HG03108 (cell line): Measurements from ENCODE around the gene PLEKHA6.

Experiments used
- ATAC-seq: cut with Tn5 transposase; IDR thresholded peaks from one replicate; pipeline ENCODE4 v1.9.1; 2021; ENCODE audit warnings: moderate library complexity; ENCODE audit not compliant: unreplicated experiment

PLEKHA6 gene

DNA sequence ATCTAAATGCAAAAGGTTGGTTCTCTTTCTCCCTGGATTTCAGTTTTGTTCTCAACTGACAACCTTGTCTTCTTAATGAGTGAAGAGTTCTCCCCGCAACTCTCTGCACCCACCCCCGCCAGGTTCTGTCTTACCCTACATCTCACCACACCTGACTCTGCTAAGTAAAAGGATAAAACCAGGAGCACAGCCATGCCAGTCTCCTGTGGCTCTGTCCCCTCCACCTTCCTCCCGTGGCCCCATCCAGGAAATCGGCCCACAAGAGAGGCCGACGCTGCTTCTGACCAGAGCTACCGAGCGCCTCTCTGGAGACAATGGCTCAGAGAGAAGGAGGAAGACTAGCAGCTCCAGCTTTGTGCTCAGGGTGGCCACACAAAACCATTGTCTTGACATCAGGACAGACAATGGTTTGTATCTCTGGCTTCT is 72.2 kb downstream of the PLEKHA6 start:
- ATAC-seq: no peak

DNA sequence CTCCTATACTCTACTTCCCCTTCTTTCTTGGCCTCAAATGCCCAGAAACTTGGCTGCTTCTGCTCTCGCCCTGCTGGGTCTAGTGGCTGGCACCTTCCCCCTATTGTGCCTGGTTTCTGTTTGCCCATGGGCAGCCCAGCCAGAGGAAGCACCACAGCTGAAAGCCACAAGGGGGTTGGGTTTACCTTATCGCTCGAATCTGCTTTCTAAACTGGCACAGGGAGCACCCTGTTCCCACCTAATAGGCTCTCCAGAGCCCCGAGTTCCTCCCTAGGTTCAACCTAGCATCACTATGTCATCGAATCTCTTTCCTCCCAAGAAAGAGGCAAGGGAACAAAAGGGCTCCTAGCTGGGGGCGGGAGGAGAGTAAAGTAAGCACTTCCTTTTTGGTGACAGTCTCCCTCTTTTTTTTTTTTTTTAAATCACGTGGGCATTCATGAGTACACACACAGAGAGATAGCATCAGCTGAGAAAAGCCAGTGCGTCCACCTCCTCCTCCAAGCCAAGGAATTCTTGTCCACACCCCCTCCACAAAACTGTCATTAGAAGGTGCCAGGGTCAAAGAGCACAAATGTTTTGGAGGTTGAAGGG is 72.8 kb downstream of the PLEKHA6 start:
- ATAC-seq: no peak

DNA sequence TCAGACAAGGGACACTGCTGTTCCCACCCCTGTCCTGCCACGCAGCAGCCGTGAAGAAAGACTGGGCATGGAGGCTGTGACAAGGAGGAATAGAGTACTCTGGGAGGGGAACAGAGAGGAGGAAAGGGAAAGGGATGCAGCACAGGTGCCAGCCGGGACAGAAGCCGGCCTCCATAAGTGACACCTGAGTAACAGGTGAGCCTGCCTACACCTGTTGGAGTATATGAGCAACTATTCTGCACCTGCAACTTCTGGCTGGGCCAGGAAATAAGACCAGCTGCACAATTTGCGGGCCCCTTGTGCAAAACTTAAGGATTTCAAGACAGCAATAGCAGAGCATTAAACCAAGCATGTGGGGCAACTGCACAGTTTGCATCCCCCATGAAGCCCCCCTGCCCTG is 73.4 kb downstream of the PLEKHA6 start:
- no peak for ATAC-seq

DNA sequence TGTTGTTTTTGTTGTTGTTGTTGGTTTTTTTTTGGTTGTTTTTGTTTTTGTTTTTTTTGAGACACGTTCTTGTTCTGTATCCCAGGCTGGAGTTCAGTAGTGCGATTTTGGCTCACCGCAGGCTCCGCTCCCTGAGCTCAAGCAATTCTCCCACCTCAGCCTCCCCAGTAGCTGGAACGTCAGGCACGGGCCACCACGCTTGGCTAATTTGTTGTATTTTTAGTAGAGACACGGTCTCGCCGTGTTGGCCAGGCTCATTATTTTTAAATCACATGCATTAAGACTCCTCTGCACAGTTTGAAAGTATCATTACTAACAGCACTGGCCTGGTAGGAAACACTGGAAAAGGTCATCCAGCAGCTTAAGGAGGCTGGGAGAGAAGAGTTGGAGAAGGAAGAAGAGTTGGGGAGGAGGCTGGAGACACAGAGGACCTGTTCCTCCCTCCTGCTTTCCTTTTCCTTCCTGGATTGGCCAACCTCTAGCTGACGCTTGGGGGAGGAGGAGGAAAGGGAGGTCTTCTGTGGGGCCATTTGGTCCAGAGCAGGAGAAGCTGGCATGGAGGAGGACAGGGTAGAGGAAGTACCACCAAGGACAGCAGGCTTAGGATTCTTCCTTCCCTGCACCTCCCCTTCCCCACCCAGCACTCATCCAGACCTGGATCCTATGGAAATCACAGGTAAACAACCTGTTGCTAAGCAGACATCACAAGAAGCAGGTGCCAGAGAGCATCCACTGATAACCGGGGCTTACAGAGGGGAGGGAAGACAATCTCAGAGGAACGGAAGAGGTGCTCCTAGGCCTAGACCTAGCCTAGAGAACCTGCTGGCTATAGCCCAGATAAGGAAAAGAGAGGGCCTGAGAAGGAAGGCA is 74.1 kb downstream of the PLEKHA6 start:
- no peak for ATAC-seq

DNA sequence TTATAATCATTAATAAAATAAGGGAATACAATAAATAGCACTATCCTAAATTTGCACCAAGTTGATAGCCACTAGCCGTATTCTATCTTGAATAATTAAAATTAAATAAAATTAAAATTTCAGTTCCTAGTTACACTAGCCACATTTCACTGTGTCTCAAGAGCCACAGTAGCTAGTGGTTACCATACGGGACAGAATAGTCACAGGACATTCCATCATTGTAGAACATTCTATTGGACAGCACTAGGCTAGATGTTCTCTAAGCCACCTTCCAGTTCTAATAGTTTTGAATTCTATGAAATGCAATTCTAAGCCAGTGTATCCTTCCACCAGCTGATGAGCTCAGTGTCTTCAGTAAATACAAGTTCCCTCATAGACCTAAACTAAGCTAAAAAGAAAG is 74.8 kb downstream of the PLEKHA6 start:
- no peak for ATAC-seq

DNA sequence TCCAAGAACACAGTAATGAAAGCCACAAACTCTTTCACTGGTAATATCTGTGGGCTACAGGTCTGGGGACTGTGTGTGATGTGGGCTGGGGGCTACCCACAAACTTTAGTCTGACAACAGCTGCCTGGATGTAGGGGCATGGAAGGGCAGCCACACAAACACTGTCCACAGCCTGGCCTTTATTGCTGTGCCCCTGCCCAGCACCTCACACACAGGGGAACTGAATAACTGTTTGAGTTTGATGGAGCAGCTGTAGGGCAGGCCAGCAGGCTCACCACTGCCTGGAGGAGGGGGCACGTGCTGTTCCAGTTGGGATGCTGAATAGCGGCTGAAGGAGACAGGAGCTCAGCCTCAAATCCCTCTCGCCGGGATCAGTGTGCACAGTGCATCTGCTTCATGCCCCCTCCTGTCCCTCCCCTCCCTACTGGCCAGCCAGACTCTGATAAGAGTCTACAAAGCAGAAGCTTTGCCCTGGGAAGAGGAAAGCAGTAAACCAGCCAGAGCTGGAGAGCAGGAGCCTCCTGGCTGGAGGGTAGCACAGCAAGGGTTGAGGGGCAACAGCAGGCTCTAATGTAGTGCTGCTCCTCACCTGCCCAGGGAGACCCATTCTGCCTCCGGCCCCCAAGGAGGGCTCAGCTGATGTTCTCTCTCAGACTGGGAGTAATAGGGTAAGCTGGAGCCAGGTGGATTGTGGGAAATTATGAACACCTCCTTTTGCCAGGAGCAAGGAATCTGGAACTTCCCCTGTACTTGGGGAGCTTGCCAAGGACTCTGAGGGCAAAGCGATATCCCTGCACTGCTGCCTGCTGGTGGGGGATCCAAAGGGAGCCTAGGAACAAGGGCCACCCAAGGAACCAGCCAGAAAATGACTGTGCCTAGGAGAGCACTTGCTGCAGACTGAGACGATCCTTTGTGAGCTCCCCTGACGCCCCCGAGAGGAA is 75.7 kb downstream of the PLEKHA6 start:
- no peak for ATAC-seq

DNA sequence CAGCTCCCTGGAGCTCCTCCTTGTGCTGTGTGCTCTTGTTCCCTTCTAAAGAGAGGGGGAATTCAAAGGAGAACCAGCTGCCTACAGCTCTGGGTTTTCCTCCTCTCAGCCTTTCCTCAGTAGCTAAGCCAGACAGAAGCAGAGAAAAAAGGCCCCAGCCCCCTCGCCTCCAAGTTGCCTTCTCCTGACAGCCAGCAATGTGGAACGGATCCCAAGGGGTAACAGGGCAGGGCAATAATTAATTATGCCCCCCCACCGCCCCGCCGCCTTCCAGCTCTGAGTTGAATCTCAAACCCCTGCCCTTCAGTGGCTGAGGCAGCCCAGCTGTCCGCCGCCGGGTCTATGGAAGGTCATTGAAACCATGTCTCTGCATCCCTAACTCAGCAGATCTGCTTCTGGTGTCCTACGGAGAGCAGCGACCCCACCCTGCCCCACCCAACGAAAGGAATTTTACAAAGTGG is 76.9 kb downstream of the PLEKHA6 start:
- no peak for ATAC-seq

DNA sequence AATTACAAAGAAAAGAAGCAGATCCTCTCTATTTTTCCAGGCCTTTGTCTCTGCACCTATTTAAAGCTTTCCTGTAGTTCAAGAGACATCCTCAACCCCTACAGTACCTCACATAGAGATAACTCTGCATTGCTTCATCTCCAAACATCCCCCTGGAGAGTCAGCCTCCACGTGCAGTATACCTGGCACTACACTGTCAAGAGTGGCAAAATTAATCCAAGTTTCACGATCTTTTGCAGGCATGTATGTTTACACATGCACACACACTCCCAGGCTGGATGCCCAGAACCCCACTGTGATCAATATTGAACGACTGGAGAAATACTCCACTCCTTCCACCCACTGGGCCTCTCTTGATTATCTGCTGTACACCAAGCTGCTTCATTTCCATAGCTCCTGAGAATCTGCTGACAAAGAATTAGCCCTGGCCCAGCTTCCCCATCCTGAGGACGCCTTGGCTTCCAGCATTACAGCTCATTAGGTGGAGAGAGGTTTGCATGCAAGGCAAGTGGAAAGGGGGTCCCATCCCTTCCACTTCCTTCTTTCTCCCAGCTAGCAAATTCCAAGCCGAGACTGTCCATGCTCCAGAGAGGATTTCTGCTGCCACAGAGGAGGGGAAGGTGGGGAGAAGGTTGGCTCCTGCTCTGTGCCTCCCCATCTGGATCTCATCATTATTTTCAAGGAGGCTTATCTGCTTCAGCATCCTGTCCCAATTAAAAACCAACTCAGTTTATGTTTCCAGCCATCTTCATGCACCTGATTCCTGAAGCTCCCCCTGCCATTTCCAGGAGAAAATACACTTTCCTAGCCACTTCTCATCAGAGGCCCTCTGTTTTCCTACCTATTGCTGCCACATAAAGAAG is 79.4 kb downstream of the PLEKHA6 start:
- no peak for ATAC-seq

DNA sequence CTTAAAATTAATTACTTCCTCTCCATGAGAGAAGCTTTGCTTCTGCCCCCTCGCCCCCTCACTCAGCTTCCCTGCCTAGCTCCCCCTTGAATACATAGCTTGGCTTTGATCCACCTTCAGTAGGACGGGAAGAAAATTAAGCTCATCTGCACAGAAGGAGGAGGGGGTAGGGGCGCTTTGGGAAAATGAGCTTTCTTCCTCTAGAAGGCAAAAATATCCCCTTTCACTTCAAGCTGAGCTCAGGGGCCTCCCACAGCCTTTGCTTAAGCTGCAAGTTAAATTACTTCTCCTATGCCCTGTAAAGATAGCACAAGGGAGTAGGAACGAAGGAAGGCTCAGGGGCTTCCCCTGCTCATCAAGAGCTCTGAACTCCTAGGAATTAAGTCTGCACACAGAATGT is 80.8 kb downstream of the PLEKHA6 start:
- ATAC-seq: no peak

DNA sequence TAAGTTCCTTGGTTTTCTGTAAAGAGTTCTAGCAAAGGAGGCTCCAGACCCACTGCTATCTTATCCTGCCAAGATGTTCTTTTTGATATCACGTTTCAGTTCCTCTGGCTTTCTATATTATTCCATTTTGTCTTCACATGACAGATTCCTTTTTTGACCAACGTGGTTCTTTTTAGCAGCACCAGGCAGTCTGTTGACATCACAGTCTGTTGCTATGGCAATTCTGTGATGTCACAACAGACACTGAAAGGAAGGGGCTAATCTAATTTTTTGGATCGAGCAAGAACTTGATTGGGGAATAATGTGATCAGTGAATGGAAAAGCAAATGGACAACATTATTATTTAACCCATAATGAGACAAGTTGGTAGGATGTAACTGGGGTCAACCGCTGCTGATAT is 81.5 kb downstream of the PLEKHA6 start:
- no peak for ATAC-seq

DNA sequence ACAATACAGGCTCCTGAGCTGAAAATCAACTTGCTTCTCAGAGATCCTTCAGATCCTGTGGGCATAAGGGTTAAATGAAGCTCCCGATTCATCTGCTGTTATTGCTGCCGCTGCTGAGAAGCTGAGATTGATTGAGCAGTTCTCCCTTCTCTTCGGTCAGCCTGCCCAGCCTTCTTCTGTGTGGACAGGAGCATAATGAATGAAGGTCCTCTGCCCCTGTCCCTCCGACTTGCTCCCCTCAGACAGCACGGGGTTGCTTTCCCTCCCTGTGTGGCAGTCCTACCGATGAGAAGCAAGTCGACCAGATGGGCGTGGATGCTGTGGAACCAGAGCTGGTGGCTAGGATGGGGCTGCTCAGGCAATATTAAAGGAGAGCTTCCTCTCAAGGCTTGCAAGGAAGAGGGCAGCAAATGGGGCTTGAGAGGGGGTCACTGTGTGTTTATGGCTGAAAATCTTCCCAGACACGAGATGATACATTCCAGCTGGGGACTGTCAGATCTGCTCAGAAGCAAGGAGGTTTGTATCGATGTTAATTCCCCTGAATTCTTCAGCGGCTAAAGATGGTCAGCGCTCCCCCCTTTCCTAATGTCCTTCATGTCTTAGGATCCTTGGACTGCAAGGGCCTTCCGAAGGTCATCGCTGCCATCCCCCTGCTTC is 82.0 kb downstream of the PLEKHA6 start:
- no peak for ATAC-seq

DNA sequence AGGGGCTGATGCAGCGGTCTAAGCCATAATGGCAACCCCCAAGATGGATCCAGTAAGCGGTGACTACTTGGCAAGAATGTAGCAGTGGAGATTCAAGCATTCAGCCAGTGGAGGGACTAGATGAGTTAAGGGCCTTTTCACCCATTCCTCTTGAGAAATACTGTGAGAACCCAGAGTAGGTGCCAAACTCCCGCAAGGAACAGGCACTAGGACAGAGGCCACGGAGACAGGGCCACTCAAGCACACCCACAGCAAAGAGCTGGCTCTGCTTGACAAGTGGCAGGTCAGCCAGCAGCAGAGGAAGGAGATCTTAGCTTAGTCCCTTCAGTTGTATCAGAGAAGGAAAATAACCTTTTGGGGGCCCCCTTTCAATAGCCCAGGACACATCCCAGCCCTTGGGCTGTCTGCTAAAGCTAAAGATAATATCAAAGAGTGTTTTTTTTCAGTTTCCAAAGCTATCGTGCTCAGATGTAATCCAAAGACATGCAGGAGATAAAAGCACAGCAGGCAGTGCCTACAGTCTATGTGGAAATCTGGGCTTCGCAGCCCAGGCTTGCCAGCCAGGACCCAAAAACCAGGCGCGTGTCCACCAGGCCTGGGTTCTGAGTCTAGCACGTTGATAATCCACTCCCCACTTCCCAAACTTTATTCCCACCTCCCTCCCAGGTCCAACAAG is 83.9 kb downstream of the PLEKHA6 start:
- ATAC-seq: no peak

DNA sequence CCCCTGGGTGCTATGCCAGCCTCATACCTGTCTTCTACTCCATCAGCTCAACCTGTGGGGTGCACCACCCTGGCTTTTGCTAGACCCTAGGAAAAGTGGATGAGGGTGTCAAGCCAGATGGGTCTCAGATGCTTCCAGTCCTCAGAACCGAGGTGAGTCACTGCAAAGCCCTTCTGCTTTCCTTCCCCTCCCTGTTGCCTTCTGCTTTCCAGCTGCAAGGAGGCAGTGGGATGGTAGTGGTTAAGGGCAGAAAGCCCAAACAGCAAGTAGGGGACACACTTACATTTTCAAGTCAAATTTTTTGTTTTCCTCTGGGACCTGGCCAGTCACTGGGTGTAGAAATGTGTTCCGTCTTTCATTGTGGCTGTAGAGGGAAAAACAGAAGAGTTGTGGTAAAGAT is 85.3 kb downstream of the PLEKHA6 start:
- ATAC-seq: no peak

DNA sequence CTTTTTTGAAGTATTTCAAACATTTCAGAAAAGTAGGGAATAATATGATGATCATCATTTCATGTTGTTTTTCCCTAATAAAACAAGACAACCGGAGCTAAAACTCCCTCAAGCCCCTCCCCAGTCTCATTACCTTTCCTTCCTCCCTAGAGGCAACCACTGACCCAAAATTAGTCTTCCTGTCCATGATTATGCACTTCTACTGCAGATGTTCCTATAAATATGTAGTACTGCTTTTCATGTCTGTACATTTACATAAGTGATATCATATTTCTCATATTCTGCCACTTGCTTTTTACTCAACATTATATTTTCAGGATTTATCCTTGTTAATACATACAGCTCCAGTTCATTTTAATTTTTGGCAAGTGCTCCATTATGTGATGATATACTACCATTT is 87.2 kb downstream of the PLEKHA6 start:
- ATAC-seq: no peak

DNA sequence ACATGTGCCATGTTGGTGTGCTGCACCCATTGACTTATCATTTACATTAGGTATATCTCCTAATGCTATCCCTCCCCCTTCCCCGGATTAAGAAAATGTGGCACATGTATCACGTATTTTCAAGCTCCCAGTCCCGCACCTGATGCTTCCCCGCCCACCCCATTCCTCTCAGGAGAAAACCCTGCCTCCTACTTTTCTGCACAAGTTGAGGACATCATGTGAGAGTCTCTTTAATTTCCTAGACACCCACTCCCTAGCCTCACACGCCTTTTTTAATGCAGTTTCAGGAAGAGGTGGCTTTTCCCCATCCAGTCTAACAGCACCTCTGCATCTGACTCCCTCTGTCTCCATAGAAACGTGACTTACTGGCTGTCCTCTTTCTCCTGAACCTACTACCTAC is 87.8 kb downstream of the PLEKHA6 start:
- ATAC-seq: no peak

DNA sequence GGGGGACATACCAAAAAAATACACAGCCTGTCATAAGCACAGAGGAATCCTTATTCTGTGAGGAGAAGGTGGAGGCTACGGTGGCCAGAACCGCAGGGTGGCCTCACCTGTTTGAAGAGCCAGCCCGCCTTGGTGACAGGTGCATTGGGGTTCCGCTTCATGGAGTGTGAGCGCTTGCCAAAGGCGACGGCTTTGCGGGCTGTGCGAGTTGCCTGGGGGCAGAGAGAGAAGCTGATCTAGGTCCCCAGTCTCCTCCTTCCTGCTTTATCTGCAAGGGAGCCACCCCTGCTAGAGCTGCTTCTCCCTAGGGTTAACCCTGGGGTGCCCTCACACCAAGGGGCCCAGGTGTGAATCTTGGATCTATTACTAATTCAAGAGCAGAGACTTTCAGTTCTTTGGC is 91.6 kb downstream of the PLEKHA6 start:
- ATAC-seq: no peak

DNA sequence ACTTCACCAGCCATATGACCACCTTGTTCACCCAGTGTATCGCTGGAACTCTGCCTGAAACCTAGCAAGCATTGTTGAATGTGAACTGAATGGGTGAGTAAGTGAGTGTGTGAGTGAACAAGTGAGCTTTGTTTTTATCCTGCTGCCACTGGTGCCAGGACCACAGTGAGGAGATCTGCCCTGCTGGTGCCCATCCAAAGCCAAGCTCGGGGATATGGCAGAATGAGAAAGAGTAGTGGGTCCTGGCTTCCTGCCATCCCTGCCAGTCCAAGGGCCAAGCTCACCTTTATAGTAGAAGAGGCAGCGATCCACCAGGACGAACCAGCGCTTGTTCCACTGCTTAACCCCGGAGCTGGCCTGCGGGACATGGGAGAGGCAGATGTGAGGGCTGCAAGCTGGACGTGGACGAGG is 92.5 kb downstream of the PLEKHA6 start:
- ATAC-seq: no peak

DNA sequence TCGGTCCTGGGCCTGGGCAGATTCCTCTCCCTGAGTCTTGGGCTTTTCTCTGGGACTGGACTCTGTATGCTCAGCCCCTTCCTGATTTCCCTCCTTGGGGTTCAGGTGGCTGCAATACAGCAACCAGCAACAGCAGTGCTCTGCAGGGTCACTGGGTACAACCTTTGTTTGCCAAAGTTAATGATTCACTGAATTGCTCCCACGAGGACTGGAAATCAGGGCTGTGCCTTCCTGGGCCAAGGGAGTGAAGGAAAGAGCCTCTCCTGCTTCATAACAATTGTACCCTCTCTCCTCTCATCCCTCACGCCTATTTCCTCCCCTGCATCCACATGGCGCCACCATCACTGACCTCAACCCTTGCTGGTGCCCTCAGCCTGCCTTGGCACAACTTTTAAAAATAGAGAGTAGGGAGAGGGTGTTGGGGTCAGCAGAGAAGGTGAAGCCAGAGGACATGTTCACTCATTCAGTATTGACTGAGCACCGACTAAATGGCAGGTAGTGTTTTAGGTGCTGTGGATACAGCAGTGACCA is 93.2 kb downstream of the PLEKHA6 start:
- ATAC-seq: no peak

DNA sequence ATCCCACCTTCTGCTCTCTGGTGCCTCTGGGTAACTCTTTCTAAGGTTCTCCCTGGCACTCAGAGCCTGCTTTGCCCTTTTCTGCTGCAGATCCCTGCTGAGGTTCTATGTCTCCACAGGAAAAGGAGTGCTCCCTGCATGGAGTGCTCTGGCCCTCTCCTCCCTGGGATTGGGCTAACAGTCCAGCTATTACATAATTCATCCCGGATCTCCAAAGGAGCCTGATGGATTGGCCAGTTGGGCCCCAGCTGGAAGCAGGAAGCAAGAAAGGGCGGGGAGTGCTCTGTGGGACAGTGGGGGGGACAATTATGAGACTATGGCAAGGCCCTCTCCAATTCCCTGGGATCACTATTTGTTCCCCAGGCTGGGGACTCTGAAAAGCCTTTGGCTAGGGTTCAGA is 94.1 kb downstream of the PLEKHA6 start:
- ATAC-seq: no peak
